ENCODE data around the gene THSD7B. TPM values are rescaled to one million over a fixed set of nuclear protein-coding genes. Genes with fewer than 3 reads are reported as not detected.

The THSD7B gene
- total and polyA plus RNA-seq, 9 donors: 0.10 to 0.82 (median 0.37) TPM; not detected in 1

GRCh38 chr2:137333386-137334165, 568.2 kb downstream of the THSD7B start:
- Histone ChIP-seq H3K4me3 (no peak overlapping the region), H3K9me3 (no peaks in the 10 kb centered on the region), H3K36me3 (no peaks in the 10 kb centered on the region), H3K4me1 (ENCODE audit: insufficient read depth) (no peaks in the 10 kb centered on the region), H3K27me3 (no peaks in the 10 kb centered on the region), H3K27ac (no peak overlapping the region)
- 44 to 49% (median 48%) methylated on average over 4 of the region's 4 CpGs for WGBS, 3 donors
- intact Hi-C loops (cut with DNase I): no loop called here
- DNase-seq: no peak
- no peak for TF ChIP-seq POLR2A (IDR thresholded peaks at IDR 0.05)
- TF ChIP-seq CTCF (IDR thresholded peaks at IDR 0.05): no peak
- TF ChIP-seq EP300 (IDR thresholded peaks at IDR 0.05): no peak

GRCh38 chr2:137336067-137336466, 570.7 kb downstream of the THSD7B start:
- Histone ChIP-seq H3K4me1 (ENCODE audit: insufficient read depth) (no peaks in the 10 kb centered on the region), H3K27me3 (no peaks in the 10 kb centered on the region), H3K4me3 (no peak overlapping the region), H3K36me3 (no peaks in the 10 kb centered on the region), H3K27ac (no peak overlapping the region), H3K9me3 (no peaks in the 10 kb centered on the region)
- TF ChIP-seq POLR2A (IDR thresholded peaks at IDR 0.05) (no peak), CTCF (IDR thresholded peaks at IDR 0.05) (no peak), EP300 (IDR thresholded peaks at IDR 0.05) (no peak)
- WGBS, 3 donors: 73 to 81% (median 81%) methylated on average over 2 of the region's 2 CpGs
- no peak for DNase-seq
- intact Hi-C loops (cut with DNase I): no loop called here

- no peaks in the 10 kb centered on the region for H3K36me3 ChIP-seq
- no peaks in the 10 kb centered on the region for H3K9me3 ChIP-seq
- no peak overlapping the region for H3K27ac ChIP-seq
- 84 to 90% (median 86%) methylated on average over 3 of the region's 3 CpGs for WGBS, 3 donors
- intact Hi-C loops (cut with DNase I): no loop called here
- H3K27me3 ChIP-seq: no peaks in the 10 kb centered on the region
- no peak for DNase-seq
- no peak overlapping the region for H3K4me3 ChIP-seq
- TF ChIP-seq EP300 (IDR thresholded peaks at IDR 0.05): no peak
- no peak for TF ChIP-seq CTCF (IDR thresholded peaks at IDR 0.05)
- no peak for TF ChIP-seq POLR2A (IDR thresholded peaks at IDR 0.05)
- H3K4me1 ChIP-seq (ENCODE audit: insufficient read depth): no peaks in the 10 kb centered on the region
These were observed 573.7 kb downstream of the THSD7B start for GRCh38 chr2:137339051-137339450.

- intact Hi-C loops (cut with DNase I): loop anchor here in 1 of 4 donors (10.0 kb wide), 1 partner anchor 791 kb away; no protein-coding TSS in a partner anchor
- H3K4me3 ChIP-seq: no peak overlapping the region
- 68 to 71% (median 68%) methylated on average over 4 of the region's 4 CpGs for WGBS, 3 donors
- H3K4me1 ChIP-seq (ENCODE audit: insufficient read depth): no peaks in the 10 kb centered on the region
- no peaks in the 10 kb centered on the region for H3K27me3 ChIP-seq
- H3K9me3 ChIP-seq: no peaks in the 10 kb centered on the region
- no peak for TF ChIP-seq POLR2A (IDR thresholded peaks at IDR 0.05)
- no peak for TF ChIP-seq EP300 (IDR thresholded peaks at IDR 0.05)
- no peak for TF ChIP-seq CTCF (IDR thresholded peaks at IDR 0.05)
- H3K27ac ChIP-seq: no peak overlapping the region
- DNase-seq: no peak
- no peaks in the 10 kb centered on the region for H3K36me3 ChIP-seq
These were observed 580.6 kb downstream of the THSD7B start for GRCh38 chr2:137345994-137346393.
